Heart right ventricle (tissue), 16 donors: ENCODE results near the gene TBCE. TPM values are rescaled to one million over a fixed set of nuclear protein-coding genes. Genes with fewer than 3 reads are reported as not detected.
A peak's percentile ranks its signal among the peaks of the same experiment; 100 is the strongest.

Source experiments
- ATAC-seq, 8 donors: fragments of 200-7000 bp; cut with Tn5 transposase; one replicate each; pipeline ENCODE4 v1.9.1; 2020; ENCODE audit warnings: mild to moderate bottlenecking in 8 of 8, moderate library complexity in 8 of 8, moderate number of reproducible peaks in 1 of 8
- DNase-seq, 2 donors: peaks; one replicate each; pipeline ENCODE4 v3.0.0-alpha.2; 2020
- H3K27ac ChIP-seq, 10 donors: fragments of 200-600 bp; sonication (generic) in 2 of 10; one replicate each; pipeline versions ENCODE4 v1.5.0 to v1.8.0; 2020 to 2022; ENCODE audit warnings: mild to moderate bottlenecking in 3 of 10
- H3K27me3 ChIP-seq, 7 donors: fragments of 200-600 bp; one replicate each; pipeline ENCODE4 v1.8.0; 2021 to 2022; ENCODE audit warnings: mild to moderate bottlenecking in 2 of 7
- H3K36me3 ChIP-seq, 9 donors: fragments of 200-600 bp; sonication (generic) in 1 of 9; one replicate each; pipeline versions ENCODE4 v1.5.0 to v1.8.0; 2020 to 2022; ENCODE audit warnings: mild to moderate bottlenecking in 2 of 9
- H3K4me1 ChIP-seq, 9 donors: fragments of 200-600 bp; sonication (generic) in 1 of 9; one replicate each; pipeline versions ENCODE4 v1.5.0 to v1.8.0; 2020 to 2022; ENCODE audit warnings: mild to moderate bottlenecking in 4 of 9
- H3K4me3 ChIP-seq, 10 donors: fragments of 200-600 bp; sonication (generic) in 2 of 10; one replicate each; pipeline versions ENCODE4 v1.5.0 to v1.8.0; 2020 to 2022; ENCODE audit warnings: mild to moderate bottlenecking in 7 of 10, moderate library complexity in 2 of 10
- H3K9me3 ChIP-seq, 11 donors: fragments of 200-600 bp in 10 of 11; sonication (generic) in 2 of 11; one replicate each; pipeline versions ENCODE4 v1.5.0 to v1.8.0; 2013 to 2022; ENCODE audit warnings: mild to moderate bottlenecking in 2 of 11, control low read depth in 1 of 11, moderate library complexity in 1 of 11
- CTCF ChIP-seq, 9 donors: fragments of 200-600 bp; sonication (generic) in 2 of 9; IDR thresholded peaks; one replicate each; pipeline versions ENCODE4 v1.5.0 to v1.8.0; 2021 to 2022; ENCODE audit warnings: antibody characterized with exemption in 9 of 9, mild to moderate bottlenecking in 5 of 9, moderate library complexity in 1 of 9
- WGBS, 2 donors: extraction: QIAGEN DNeasy Blood & Tissue Kit; methylation state at CpG; one replicate each; pipeline ENCODE4 v1.1.7; 2013; ENCODE audit warnings: inconsistent platforms in 1 of 2; 5-methylcytosine and 5-hydroxymethylcytosine counted together
- intact Hi-C, 10 donors: fragments of 100-400 bp; cut with DNase I; formaldehyde crosslinking; loops; one replicate each; pipeline versions ENCODE4 v1.11.1 to v1.14.2; 2022
- polyA plus RNA-seq, 2 donors: library from polyadenylated mRNA; stranded (reverse); fragments of 200-250 nt; gene quantifications; one replicate each; pipeline ENCODE4 v1.2.3, GENCODE V29; 2013
- total RNA-seq, 10 donors: library from RNA; stranded (reverse); fragmentation: NEBNext Ultra II Directional in 3 of 10; extraction: Animal tissue kit (Norgen Biotek cat#: 25700) in 3 of 10; gene quantifications; one replicate each; pipeline versions ENCODE4 v1.2.1 to v1.2.4, GENCODE V29; 2021 to 2023
- donor health status: Arrhythmogenic right ventricular cardiomyopathy.
- donor health status: ischemic (EF 13 %, LVEDD 7.1; RV severe dilation, severe dysfunction).
- donor health status: healthy with polysubstance abuse.
- donor health status: DM: no; HTN: yes; CAD: no.
- donor health status: DM: no; HTN: no; CAD: no.
- donor health status: ischemic (EF 25% LVEDD 6.9; RV normal size, moderate dysfunction).
- donor health status: ischemic (EF 25% LVEDD 5.7; RV mildly dilated, moderate dysfunction).
- donor health status: healthy.
- donor health status: DM: yes; HTN: yes; CAD: no.
- donor health status: Ischemic cardiomyopathy.
- donor health status: ischemic (EF 35%, LVEDD 5.7; RV mildly dilated, moderate dysfunction).
- donor health status: nonischemic (EF 11% LVEDD 7.7; RV severe dilation, severe dysfunction).
- donor health status: DM: yes; HTN: yes; CAD: no.
- donor health status: PGD.
- donor health status: ischemic (EF 29% LVEDD 5.4; RV normal size, mild dysfunction).
- donor health status: nonischemic (EF 23%, LVEDD 6.1; RV moderate dilation, normal function).

TBCE gene
- total and polyA plus RNA-seq, 12 donors = 9.0 to 42.9 (median 20.0) TPM

DNA sequence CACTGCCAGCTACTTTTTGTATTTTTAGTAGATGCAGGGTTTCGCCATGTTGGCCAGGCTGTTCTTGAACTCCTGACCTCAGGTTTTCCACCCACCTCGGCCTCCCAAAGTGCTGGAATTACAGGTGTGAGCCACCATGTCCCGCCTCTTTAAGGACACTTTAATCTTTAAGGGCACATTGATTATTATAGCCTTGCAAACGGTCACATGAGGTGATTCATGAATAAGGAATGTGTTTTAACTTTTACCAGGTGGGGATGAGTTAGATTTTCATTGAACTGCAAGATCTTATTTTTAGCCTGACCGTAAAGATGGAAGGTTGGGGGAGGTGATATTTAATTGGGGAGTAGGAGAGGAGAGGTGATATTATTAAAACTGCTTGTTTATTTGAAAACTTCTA lies 61.9 kb downstream of the TBCE start:
- DNase-seq = no peak
- H3K27ac ChIP-seq = no peak overlapping the region
- H3K36me3 ChIP-seq = peaks cover 0 to 58% (median 3%) of the 10 kb centered on the region in 9 donors
- 87 to 90% methylated on average over 5 of the region's 5 CpGs for WGBS, 2 donors
- H3K27me3 ChIP-seq = no peaks in the 10 kb centered on the region
- no peak for TF ChIP-seq CTCF (IDR thresholded peaks at IDR 0.05)
- peaks cover 0 to 9% (median 0%) of the 10 kb centered on the region in 9 donors for H3K4me1 ChIP-seq
- no peaks in the 10 kb centered on the region for H3K9me3 ChIP-seq
- H3K4me3 ChIP-seq = no peak overlapping the region
- ATAC-seq = no peak
- intact Hi-C loops = no loop called here

GRCh38 chr1:235430991-235431390 lies 63.8 kb downstream of the TBCE start:
- peaks cover 0 to 76% (median 9%) of the 10 kb centered on the region in 9 donors for H3K36me3 ChIP-seq
- no peak for DNase-seq
- H3K27ac ChIP-seq = no peak overlapping the region
- 84 to 86% methylated on average over 6 of the region's 6 CpGs for whole genome bisulfite sequencing, 2 donors
- intact Hi-C loops = no loop called here
- no peak overlapping the region for H3K4me3 ChIP-seq
- TF ChIP-seq CTCF (IDR thresholded peaks at IDR 0.05) = no peak
- no peak for ATAC-seq
- H3K27me3 ChIP-seq = no peaks in the 10 kb centered on the region
- H3K9me3 ChIP-seq = no peaks in the 10 kb centered on the region
- H3K4me1 ChIP-seq = peaks cover 0 to 8% (median 0%) of the 10 kb centered on the region in 9 donors

DNA sequence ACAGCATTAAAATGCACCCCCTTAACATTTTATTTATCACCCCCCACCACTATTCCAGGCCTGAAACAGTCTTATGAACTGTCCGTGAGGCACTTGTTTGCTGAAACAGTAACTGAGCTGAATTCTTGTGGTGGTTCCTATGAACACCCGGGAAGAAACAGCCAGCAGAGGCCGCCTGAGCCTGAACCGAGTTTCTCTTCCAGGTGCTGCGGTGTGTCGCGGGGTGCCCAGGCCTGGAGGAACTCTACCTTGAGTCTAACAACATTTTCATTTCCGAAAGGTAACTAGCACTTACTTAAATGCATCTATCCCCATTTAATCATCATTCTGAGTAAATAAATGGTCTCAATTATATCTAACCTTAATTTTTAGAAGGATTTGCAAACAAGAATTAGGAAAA lies 66.8 kb downstream of the TBCE start:
- WGBS, 2 donors = 90 to 92% methylated on average over 8 of the region's 8 CpGs
- Histone ChIP-seq H3K36me3 (peaks cover 5 to 89% (median 36%) of the 10 kb centered on the region in 9 donors), H3K27ac (no peak overlapping the region), H3K27me3 (no peaks in the 10 kb centered on the region), H3K4me3 (no peak overlapping the region), H3K9me3 (no peaks in the 10 kb centered on the region), H3K4me1 (no peaks in the 10 kb centered on the region)
- intact Hi-C loops = no loop called here
- DNase-seq = no peak
- TF ChIP-seq CTCF (IDR thresholded peaks at IDR 0.05) = no peak
- ATAC-seq = no peak

DNA sequence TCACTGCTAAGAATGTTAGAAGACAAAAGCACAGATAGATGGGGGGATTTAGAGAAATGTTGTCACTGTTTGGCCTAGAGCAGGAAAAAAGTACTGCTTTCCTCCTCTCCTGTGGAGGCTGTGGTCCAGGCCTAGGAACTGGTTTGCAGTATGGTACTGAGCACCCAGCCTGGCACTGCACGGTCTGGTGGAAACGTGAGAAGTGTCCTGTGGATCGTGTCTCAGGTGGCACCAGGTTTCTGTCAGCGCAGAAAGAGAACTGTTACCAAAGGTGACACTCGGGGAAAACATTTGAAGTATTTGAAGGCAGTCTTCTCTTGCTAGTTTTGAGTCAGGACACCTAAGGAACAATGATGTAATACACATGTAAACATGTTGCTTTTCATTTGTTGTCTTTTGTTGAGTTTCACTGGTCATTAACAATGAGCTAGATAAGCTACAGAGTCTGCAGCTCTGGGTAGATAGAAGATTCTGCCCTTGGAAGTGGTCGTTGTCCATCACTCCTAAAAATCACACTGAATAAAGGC lies 74.0 kb downstream of the TBCE start:
- no peak overlapping the region for H3K4me3 ChIP-seq
- no peaks in the 10 kb centered on the region for H3K27me3 ChIP-seq
- H3K36me3 ChIP-seq = peaks cover 5 to 100% (median 77%) of the 10 kb centered on the region in 9 donors
- DNase-seq (no peak), ATAC-seq (peak in 1 of 8 donors; percentile 21)
- WGBS, 2 donors = 86 to 87% methylated on average over 6 of the region's 6 CpGs
- H3K4me1 ChIP-seq = no peaks in the 10 kb centered on the region
- no peak overlapping the region for H3K27ac ChIP-seq
- intact Hi-C loops = no loop called here
- H3K9me3 ChIP-seq = no peaks in the 10 kb centered on the region
- no peak for TF ChIP-seq CTCF (IDR thresholded peaks at IDR 0.05)
